ENCODE results near the gene PPP1R2C. TPM values are rescaled to one million over a fixed set of nuclear protein-coding genes. Genes with fewer than 3 reads are reported as not detected.

The PPP1R2C gene
- total RNA-seq, 6 experiments from 2014 or later, result not detected

- H3K36me3 Mint-ChIP-seq (ENCODE audit: low read depth), result no peaks in the 10 kb centered on the region
- H3K9me3 Mint-ChIP-seq, result peaks cover 4% of the 10 kb centered on the region; the same call in 1 of the 2 replicates
- no peak overlapping the region for H3K27ac Mint-ChIP-seq
- TF ChIP-seq CTCF (IDR thresholded peaks at IDR 0.05), result no peak
- no peaks in the 10 kb centered on the region for H3K27me3 Mint-ChIP-seq (ENCODE audit: insufficient read depth)
- H3K4me1 Mint-ChIP-seq (ENCODE audit: low read depth), result no peaks in the 10 kb centered on the region
- DNase-seq, result no peak
- no peak overlapping the region for H3K4me3 Mint-ChIP-seq
Observed at GRCh38 chrX:42751573-42751972, 26.4 kb downstream of the PPP1R2C start.

- TF ChIP-seq CTCF (IDR thresholded peaks at IDR 0.05), result no peak
- no peaks in the 10 kb centered on the region for H3K36me3 Mint-ChIP-seq (ENCODE audit: low read depth)
- no peak overlapping the region for H3K4me3 Mint-ChIP-seq
- H3K9me3 Mint-ChIP-seq, result peaks cover 11% of the 10 kb centered on the region
- no peaks in the 10 kb centered on the region for H3K4me1 Mint-ChIP-seq (ENCODE audit: low read depth)
- H3K27me3 Mint-ChIP-seq (ENCODE audit: insufficient read depth), result no peaks in the 10 kb centered on the region
- DNase-seq, result no peak
- no peak overlapping the region for H3K27ac Mint-ChIP-seq
Observed at GRCh38 chrX:42748067-42748850, 29.7 kb downstream of the PPP1R2C start.

- no peak for TF ChIP-seq CTCF (IDR thresholded peaks at IDR 0.05)
- peaks cover 7% of the 10 kb centered on the region for H3K9me3 Mint-ChIP-seq
- H3K36me3 Mint-ChIP-seq (ENCODE audit: low read depth), result no peaks in the 10 kb centered on the region
- no peaks in the 10 kb centered on the region for H3K4me1 Mint-ChIP-seq (ENCODE audit: low read depth)
- H3K27ac Mint-ChIP-seq, result no peak overlapping the region
- no peak overlapping the region for H3K4me3 Mint-ChIP-seq
- H3K27me3 Mint-ChIP-seq (ENCODE audit: insufficient read depth), result no peaks in the 10 kb centered on the region
- DNase-seq, result no peak
Observed at GRCh38 chrX:42746606-42747005, 31.4 kb downstream of the PPP1R2C start.

GRCh38 chrX:42740456-42740855 is 37.5 kb downstream of the PPP1R2C start:
- Mint-ChIP-seq H3K9me3 (peaks cover 7% of the 10 kb centered on the region; the same call in 1 of the 2 replicates), H3K4me3 (no peak overlapping the region), H3K4me1 (ENCODE audit: low read depth) (no peaks in the 10 kb centered on the region), H3K27ac (no peak overlapping the region), H3K36me3 (ENCODE audit: low read depth) (no peaks in the 10 kb centered on the region), H3K27me3 (ENCODE audit: insufficient read depth) (no peaks in the 10 kb centered on the region)
- no peak for TF ChIP-seq CTCF (IDR thresholded peaks at IDR 0.05)
- no peak for DNase-seq

- H3K4me1 Mint-ChIP-seq (ENCODE audit: low read depth), result no peaks in the 10 kb centered on the region
- no peak overlapping the region for H3K4me3 Mint-ChIP-seq
- H3K27me3 Mint-ChIP-seq (ENCODE audit: insufficient read depth), result no peaks in the 10 kb centered on the region
- H3K27ac Mint-ChIP-seq, result no peak overlapping the region
- no peak for TF ChIP-seq CTCF (IDR thresholded peaks at IDR 0.05)
- DNase-seq, result no peak
- peaks cover 7% of the 10 kb centered on the region; the same call in 1 of the 2 replicates for H3K9me3 Mint-ChIP-seq
- no peaks in the 10 kb centered on the region for H3K36me3 Mint-ChIP-seq (ENCODE audit: low read depth)
Observed at GRCh38 chrX:42739741-42740140, 38.2 kb downstream of the PPP1R2C start.

Measured in HFFc6 (cell line).